Body of pancreas (tissue), 4 donors: ENCODE results near the gene PKN1.

Experiments used
- CTCF ChIP-seq, 7 experiments: fragments of 450-650 bp in 4 of 7; fragments of 200-600 bp in 3 of 7; sonication (generic) in 3 of 7; IDR thresholded peaks; one replicate each; pipeline ENCODE4 v1.5.1; 2016 to 2019; ENCODE audit warnings: antibody characterized with exemption in 7 of 7
- POLR2A ChIP-seq, 3 donors: fragments of 450-650 bp; IDR thresholded peaks; one replicate each; pipeline ENCODE4 v1.6.1; 2016; ENCODE audit warnings: antibody characterized with exemption in 3 of 3, mild to moderate bottlenecking in 2 of 3

DNA sequence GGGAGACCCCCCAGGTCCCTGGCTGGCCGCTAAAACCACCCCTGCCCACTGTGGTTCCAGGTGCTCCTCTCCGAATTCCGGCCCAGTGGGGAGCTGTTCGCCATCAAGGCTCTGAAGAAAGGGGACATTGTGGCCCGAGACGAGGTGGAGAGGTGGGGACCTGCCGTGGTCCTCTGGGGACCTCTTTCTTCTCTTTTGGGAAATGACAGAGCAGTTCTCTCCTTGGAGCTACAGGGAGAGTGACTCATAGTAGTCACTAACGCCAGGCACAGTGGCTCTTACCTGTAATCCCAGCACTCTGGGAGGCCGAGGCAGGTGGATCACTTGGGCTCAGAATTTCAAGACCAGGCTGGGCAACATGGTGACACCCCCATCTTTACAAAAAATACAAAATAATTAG lies 34.7 kb downstream of the PKN1 start:
- TF ChIP-seq CTCF (IDR thresholded peaks at IDR 0.05) (no peak), POLR2A (IDR thresholded peaks at IDR 0.05) (no peak)
